GM13976 (cell line): ENCODE results near the gene SLC39A13.

ENCODE experiments used
- DNase-seq: peaks from one replicate; pipeline ENCODE4 v3.0.0; 2012; ENCODE audit warnings: low spot score
- in situ Hi-C: fragments of 300-500 bp; cut with MboI; formaldehyde crosslinking; loops from one replicate; pipeline ENCODE4 v1.12.0; 2022; ENCODE audit warnings: low sequenced_read_pairs, mixed read lengths, inconsistent platforms; ENCODE audit not compliant: unreplicated experiment
- TF ChIP-seq, protein P1 (sequence below): IDR thresholded peaks from 2 replicates; pipeline ENCODE4 v1.5.1; 2012; ENCODE audit warnings: borderline replicate concordance, mild to moderate bottlenecking; ENCODE audit not compliant: insufficient read depth; ENCODE audit errors: extremely low read depth, missing control alignments, control extremely low read depth

SLC39A13 gene

GRCh38 chr11:47447906-47448305 is 39.5 kb downstream of the SLC39A13 start:
- no peak for DNase-seq
- TF ChIP-seq, protein P1, sequence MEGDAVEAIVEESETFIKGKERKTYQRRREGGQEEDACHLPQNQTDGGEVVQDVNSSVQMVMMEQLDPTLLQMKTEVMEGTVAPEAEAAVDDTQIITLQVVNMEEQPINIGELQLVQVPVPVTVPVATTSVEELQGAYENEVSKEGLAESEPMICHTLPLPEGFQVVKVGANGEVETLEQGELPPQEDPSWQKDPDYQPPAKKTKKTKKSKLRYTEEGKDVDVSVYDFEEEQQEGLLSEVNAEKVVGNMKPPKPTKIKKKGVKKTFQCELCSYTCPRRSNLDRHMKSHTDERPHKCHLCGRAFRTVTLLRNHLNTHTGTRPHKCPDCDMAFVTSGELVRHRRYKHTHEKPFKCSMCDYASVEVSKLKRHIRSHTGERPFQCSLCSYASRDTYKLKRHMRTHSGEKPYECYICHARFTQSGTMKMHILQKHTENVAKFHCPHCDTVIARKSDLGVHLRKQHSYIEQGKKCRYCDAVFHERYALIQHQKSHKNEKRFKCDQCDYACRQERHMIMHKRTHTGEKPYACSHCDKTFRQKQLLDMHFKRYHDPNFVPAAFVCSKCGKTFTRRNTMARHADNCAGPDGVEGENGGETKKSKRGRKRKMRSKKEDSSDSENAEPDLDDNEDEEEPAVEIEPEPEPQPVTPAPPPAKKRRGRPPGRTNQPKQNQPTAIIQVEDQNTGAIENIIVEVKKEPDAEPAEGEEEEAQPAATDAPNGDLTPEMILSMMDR, result no peak
- in situ Hi-C loops, result no loop called here

DNA sequence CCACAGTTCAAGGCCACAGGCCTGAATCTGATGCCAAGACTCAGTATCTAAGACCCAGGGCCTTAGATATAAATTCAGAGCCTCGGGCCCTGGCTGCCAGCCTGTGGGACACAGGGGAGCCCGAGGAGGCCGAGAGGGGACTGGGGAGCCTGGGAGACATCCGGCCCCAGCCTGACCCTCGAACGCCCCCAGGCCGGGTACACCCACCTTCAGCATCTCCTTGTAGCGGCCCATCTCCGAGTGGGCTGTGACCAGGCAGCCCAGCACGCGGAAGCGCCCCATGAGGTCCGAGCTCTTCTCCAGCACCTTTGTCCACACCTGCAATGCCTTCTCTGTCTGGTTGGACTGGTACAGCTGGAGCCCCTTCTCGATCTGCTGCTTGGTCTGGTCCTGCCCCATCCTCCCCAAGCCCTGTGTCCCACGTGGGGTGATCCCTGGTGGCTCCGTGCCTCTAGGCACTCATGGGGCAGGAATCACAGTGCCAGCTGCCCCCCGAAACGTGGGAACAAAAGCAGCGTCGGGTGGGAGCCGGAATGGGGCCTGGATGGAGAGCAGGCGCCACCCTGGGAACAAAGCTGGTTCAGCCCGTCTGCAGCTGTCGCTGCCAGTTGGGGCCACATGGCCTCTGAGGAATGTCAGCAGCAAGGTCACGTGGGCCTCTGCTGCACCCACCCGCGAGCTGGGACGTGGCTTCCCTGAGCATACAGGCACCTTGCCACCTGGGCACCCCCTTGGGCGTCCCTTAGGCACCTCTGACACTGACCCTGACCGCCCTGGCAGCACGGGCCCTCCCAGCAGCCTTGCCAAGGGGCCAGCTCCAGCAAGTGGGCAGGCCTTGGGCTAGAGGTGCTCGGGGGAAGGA is 40.4 kb downstream of the SLC39A13 start, which contains the start of gene RAPSN:
RAPSN (minus strand) TSS at position 571 of the 862 bp plus-strand sequence; CDS start at position 399, 172 bp downstream.
- in situ Hi-C loops, result no loop called here
- TF ChIP-seq, protein P1, result no peak
- DNase-seq, result no peak

DNA sequence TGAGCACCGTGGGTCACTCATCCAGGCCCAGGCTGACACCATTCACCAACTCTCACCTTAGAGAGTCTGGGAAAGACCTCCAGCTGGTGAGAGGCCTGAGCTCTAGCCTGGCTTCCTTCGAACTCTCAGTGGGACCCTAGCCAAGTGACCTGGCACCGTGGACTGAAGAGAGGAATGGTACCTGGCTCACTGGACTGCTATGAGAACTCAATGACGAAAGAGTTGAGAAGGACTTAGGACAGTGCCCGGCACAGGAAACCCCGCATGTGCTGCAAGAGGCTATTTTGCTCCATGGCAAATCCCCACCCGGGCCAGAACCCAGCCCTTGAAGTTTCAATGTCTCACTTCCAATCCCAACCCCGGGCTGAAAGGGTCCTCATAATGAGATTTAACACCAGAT is 41.2 kb downstream of the SLC39A13 start:
- in situ Hi-C loops, result no loop called here
- TF ChIP-seq, protein P1, result no peak
- DNase-seq, result no peak

DNA sequence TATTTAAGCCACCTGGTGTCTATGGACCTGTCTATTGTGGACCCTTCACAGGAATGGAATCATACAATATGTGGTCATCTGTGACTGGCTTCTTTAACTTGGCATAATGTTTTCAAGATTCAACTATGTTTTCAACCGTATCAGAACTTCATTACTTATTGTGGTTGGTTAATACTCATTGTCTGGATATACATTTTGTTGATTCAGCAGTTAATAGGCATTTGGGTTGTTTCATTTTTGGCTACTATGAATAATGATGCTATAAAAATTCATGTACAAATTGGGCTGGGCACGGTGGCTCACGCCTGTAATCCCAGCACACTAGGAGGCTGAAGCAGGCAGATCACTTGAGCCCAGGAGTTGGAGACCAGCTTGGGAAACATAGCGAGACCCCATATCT is 43.0 kb downstream of the SLC39A13 start:
- DNase-seq, result no peak
- TF ChIP-seq, protein P1, result no peak
- in situ Hi-C loops, result no loop called here

DNA sequence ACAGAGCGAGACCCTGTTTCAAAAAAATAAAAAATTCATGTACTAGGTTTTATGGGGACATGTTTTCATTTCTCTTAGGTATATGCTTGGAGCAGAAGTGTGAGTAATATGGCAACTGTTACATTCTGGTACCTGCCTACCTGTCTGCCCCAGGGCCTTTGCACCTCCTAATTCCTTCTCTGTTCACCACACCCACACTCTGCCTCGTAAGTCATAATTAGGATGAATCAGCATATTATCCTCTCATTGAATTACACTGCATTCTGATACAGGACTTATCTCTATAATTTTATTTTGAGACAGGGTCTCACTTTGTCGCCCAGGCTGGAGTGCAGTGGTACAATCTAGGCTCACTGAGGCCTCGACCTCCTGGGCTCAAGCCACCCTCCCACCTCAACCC is 43.6 kb downstream of the SLC39A13 start:
- DNase-seq, result no peak
- in situ Hi-C loops, result no loop called here
- TF ChIP-seq, protein P1, result no peak

- DNase-seq, result no peak
- TF ChIP-seq, protein P1, result no peak
- in situ Hi-C loops, result no loop called here
Measured at GRCh38 chr11:47453365-47453764, 45.0 kb downstream of the SLC39A13 start.
